ENCODE data around the gene ATP6AP2. TPM values are rescaled to one million over a fixed set of nuclear protein-coding genes. Genes with fewer than 3 reads are reported as not detected.
"Not testable (repeated sequence)": the region's sequence is repeated elsewhere in the genome, so short reads cannot be mapped to it uniquely, and the experiment has no call there.

ATP6AP2 gene
- total RNA-seq, 5 donors from 2014 or later (not counting 1 experiment from before 2014, with no cell fraction given): 62.3 to 92.0 (median 74.1) TPM

DNA sequence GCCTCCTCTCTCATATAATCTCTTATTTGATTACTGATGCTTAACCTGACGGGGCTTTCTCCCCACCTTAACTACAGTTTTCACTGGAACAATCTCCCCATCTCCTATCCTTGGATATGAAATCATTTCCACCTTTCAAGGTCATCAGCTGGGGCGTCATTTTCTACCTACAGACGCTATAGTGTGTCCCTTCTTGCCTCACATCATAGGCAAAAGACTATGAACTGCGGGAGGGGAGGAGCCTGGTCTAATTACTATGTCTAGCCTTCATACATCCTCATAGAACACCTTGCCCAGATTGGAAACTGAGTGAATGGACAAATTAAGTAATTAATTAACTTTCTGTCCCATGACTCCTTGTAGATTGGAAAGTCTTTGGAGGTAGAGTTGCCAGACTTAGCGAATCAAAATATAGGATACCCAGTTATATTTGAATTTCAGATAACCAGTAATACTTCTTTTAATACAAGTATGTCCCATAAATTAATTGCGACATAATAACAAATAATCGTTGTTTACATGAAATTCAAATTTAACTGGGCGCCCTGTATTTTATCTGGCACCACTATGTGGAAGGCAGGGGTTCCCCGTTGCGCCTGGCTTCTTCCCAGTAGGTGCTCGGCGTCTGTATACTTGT, 752 bp upstream of the ATP6AP2 start:
- CTCF ChIA-PET: interaction anchor here (0.9 to 1.4 kb wide), 3 partner anchors 9 to 40 kb away, joined by 4 to 5 read pairs (median 5); no protein-coding TSS in a partner anchor
- Histone ChIP-seq H3K27ac (ENCODE audit: low read length) (peak overlapping the region; percentile 76), H3K36me3 (ENCODE audit: control insufficient read depth in 2 of 2, extremely low read depth in 1 of 2, insufficient read depth in 1 of 2, low read length in 1 of 2) (no peaks in the 10 kb centered on the region), H3K4me1 (ENCODE audit: control insufficient read depth in 1 of 2, extremely low read depth in 1 of 2, insufficient read depth in 2 of 2, low read length in 2 of 2) (peaks cover 2 to 9% of the 10 kb centered on the region in 2 experiments), H3K27me3 (replicated peaks in 1 of 2; ENCODE audit: control insufficient read depth in 2 of 2, extremely low read depth in 1 of 2, insufficient read depth in 2 of 2, low read length in 1 of 2) (no peaks in the 10 kb centered on the region), H3K9me3 (no peaks in the 10 kb centered on the region), H3K4me3 (ENCODE audit: control insufficient read depth in 1 of 2, extremely low read depth in 1 of 2, low read length in 1 of 2) (peak overlapping the region; percentile 67 to 82)
- Mint-ChIP-seq H3K4me3 (peak overlapping the region; percentile 88 to 94 (median 93)), H3K36me3 (no peaks in the 10 kb centered on the region), H3K27ac (peak overlapping the region; percentile 88 to 93), H3K27me3 (peaks cover 0 to 26% of the 10 kb centered on the region in 2 donors), H3K9me3 (no peaks in the 10 kb centered on the region), H3K4me1 (peaks cover 20 to 31% (median 23%) of the 10 kb centered on the region in 3 donors)
- POLR2A ChIA-PET: interaction anchor here in 1 of 2 donors (0.5 kb wide), 1 partner anchor 644 kb away, joined by 4 read pairs; no protein-coding TSS in a partner anchor
- ATAC-seq (replicated peaks in 1 of 4) (peak in 3 of 4 experiments; percentile 40 to 47 (median 41)), DNase-seq (no peak)
- WGBS (ENCODE audit: insufficient coverage): 0% methylated on average over 4 of the region's 12 CpGs

DNA sequence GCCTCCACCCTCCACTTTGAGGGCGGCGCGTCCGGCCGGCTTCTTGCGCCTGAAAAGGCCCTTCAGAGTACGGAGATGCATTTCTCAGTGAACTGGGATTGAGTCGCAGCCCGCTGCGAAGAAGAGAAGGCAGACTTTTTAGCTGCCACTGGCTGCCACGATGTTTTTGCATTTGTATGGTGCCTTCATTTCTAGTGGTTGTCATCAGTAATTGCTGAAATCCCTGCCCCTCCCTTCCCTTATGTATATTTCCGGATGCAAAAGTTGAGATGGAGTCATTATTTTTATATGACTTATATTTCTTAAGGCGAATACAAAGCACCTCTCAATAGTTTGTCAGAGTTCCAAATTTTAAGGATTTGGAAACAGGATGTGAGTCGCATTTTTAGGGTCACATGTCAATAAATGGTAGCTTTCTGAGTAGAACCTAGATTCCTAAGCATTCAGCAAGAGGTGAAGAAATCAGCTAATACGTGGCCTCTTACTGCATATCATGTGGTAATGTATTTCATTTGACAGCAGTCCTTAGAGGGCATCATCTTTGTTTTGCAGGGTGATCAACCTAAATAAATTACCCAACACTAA, 658 bp downstream of the ATP6AP2 start:
- peak overlapping the region in 1 of 2 donors; percentile 82 for H3K4me3 ChIP-seq (ENCODE audit: control insufficient read depth in 1 of 2, extremely low read depth in 1 of 2, low read length in 1 of 2)
- ATAC-seq (replicated peaks in 1 of 4) (peak; percentile 4 to 31 (median 12)), DNase-seq (peak in 21 of 35 experiments; percentile 1 to 53 (median 10))
- Mint-ChIP-seq H3K27me3 (peaks cover 0 to 36% of the 10 kb centered on the region in 2 donors), H3K36me3 (no peaks in the 10 kb centered on the region), H3K27ac (peak overlapping the region in 1 of 2 donors; percentile 55), H3K4me1 (peaks cover 25 to 42% (median 35%) of the 10 kb centered on the region in 3 donors), H3K4me3 (peak overlapping the region; percentile 72 to 94 (median 93)), H3K9me3 (no peaks in the 10 kb centered on the region)
- no peaks in the 10 kb centered on the region for H3K36me3 ChIP-seq (ENCODE audit: control insufficient read depth in 2 of 2, extremely low read depth in 1 of 2, insufficient read depth in 1 of 2, low read length in 1 of 2)
- H3K9me3 ChIP-seq: no peaks in the 10 kb centered on the region
- no peaks in the 10 kb centered on the region for H3K27me3 ChIP-seq (replicated peaks in 1 of 2; ENCODE audit: control insufficient read depth in 2 of 2, extremely low read depth in 1 of 2, insufficient read depth in 2 of 2, low read length in 1 of 2)
- ChIA-PET POLR2A (interaction anchor here in 1 of 2 donors (0.7 kb wide), 1 partner anchor 534 kb away, joined by 4 read pairs; no protein-coding TSS in a partner anchor), CTCF (interaction anchor here (0.6 to 1.4 kb wide), 3 partner anchors 11 to 752 kb away, joined by 3 to 6 read pairs (median 5); no protein-coding TSS in a partner anchor)
- WGBS (ENCODE audit: insufficient coverage): 0% methylated on average over 8 of the region's 15 CpGs
- H3K4me1 ChIP-seq (ENCODE audit: control insufficient read depth in 1 of 2, extremely low read depth in 1 of 2, insufficient read depth in 2 of 2, low read length in 2 of 2): peaks cover 2 to 9% of the 10 kb centered on the region in 2 experiments
- H3K27ac ChIP-seq (ENCODE audit: low read length): peak overlapping the region; percentile 53

DNA sequence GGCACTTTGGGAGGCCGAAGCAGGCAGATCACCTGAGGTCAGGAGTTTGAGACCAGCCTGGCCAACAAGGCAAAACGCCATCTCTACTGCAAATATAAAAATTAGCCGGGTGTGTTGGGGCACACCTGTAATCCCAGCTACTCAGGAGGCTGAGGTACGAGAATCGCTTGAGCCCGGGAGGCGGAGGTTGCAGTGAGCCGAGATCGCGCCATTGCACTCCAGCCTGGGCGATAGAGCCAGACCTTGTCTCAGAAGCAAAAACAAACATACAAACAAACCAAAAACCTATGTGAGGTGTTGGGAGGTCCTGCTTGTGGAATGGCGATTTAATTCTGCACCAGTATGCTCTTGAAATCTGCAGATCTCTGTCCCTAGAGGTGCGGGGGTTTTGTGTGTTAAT, 1.4 kb downstream of the ATP6AP2 start:
- Mint-ChIP-seq H3K4me1 (peaks cover 26 to 46% (median 35%) of the 10 kb centered on the region in 3 donors), H3K4me3 (peak overlapping the region; percentile 72 to 94 (median 93)), H3K27me3 (peaks cover 0 to 36% of the 10 kb centered on the region in 2 donors)
- H3K27me3 ChIP-seq (replicated peaks in 1 of 2; ENCODE audit: control insufficient read depth in 2 of 2, extremely low read depth in 1 of 2, insufficient read depth in 2 of 2, low read length in 1 of 2); H3K27ac ChIP-seq (ENCODE audit: low read length); H3K4me3 ChIP-seq (ENCODE audit: control insufficient read depth in 1 of 2, extremely low read depth in 1 of 2, low read length in 1 of 2); H3K36me3 ChIP-seq (ENCODE audit: control insufficient read depth in 2 of 2, extremely low read depth in 1 of 2, insufficient read depth in 1 of 2, low read length in 1 of 2); H3K27ac Mint-ChIP-seq; H3K9me3 Mint-ChIP-seq; ATAC-seq (replicated peaks in 1 of 4); H3K9me3 ChIP-seq; DNase-seq; H3K4me1 ChIP-seq (ENCODE audit: control insufficient read depth in 1 of 2, extremely low read depth in 1 of 2, insufficient read depth in 2 of 2, low read length in 2 of 2); H3K36me3 Mint-ChIP-seq; POLR2A ChIA-PET: not testable (repeated sequence)
- WGBS (ENCODE audit: insufficient coverage): no CpG with 5 or more reads among the region's 13 CpGs
- CTCF ChIA-PET: interaction anchor here in 1 of 2 donors (0.8 kb wide), 1 partner anchor 38 kb away, joined by 3 read pairs; no protein-coding TSS in a partner anchor

DNA sequence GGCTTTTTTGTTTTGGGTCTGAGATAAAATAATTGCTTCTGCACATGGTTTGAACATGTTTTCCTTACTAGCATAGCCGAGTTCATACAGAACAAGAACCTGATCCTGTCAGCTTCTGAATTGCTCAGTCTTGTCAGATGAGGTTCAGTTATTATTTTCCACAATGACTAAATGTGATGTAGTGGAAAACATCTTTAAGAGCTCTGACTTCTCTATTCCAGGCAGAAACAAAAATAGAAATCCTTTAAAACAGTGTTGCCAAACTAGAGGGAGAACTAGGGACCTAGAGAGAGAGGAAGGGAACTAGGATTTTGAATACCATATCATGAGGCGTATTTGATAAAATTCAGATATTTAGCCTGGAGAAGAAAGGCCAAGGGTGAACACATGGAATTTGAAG, 2.0 kb downstream of the ATP6AP2 start:
- Histone ChIP-seq H3K4me3 (ENCODE audit: control insufficient read depth in 1 of 2, extremely low read depth in 1 of 2, low read length in 1 of 2) (no peak overlapping the region), H3K9me3 (no peaks in the 10 kb centered on the region), H3K4me1 (ENCODE audit: control insufficient read depth in 1 of 2, extremely low read depth in 1 of 2, insufficient read depth in 2 of 2, low read length in 2 of 2) (peaks cover 3 to 9% of the 10 kb centered on the region in 2 experiments), H3K27me3 (replicated peaks in 1 of 2; ENCODE audit: control insufficient read depth in 2 of 2, extremely low read depth in 1 of 2, insufficient read depth in 2 of 2, low read length in 1 of 2) (no peaks in the 10 kb centered on the region), H3K36me3 (ENCODE audit: control insufficient read depth in 2 of 2, extremely low read depth in 1 of 2, insufficient read depth in 1 of 2, low read length in 1 of 2) (no peaks in the 10 kb centered on the region), H3K27ac (ENCODE audit: low read length) (no peak overlapping the region)
- ChIA-PET CTCF (no interaction called here), POLR2A (no interaction called here)
- H3K4me3 Mint-ChIP-seq: peak overlapping the region; percentile 24 to 94 (median 53)
- peaks cover 26 to 52% (median 42%) of the 10 kb centered on the region in 3 donors for H3K4me1 Mint-ChIP-seq
- no peaks in the 10 kb centered on the region for H3K36me3 Mint-ChIP-seq
- no CpG with 5 or more reads among the region's 2 CpGs for WGBS (ENCODE audit: insufficient coverage)
- no peaks in the 10 kb centered on the region for H3K9me3 Mint-ChIP-seq
- no peak overlapping the region for H3K27ac Mint-ChIP-seq
- no peak for ATAC-seq (replicated peaks in 1 of 4)
- no peak for DNase-seq
- peaks cover 0 to 36% of the 10 kb centered on the region in 2 donors for H3K27me3 Mint-ChIP-seq

DNA sequence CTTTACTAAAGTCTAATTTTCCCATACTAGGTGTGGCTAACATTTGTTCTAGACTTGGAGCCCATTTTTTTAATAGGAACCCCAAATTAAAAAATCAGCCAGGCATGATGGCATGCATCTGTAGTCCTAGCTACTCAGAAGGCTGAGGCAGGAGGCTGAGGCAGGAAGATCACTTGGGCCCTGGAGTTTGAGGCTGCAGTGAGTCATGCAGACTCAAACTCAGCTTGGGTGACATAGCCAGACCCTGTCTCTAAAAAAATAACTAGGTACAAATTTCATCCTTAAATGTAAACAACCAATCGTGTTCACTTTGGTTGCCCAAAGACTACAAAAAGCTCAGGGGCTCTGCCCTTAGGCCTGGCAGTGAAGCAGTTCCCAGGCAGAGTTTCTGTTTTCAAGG, 6.9 kb downstream of the ATP6AP2 start:
- H3K9me3 ChIP-seq; DNase-seq; H3K4me3 ChIP-seq (ENCODE audit: control insufficient read depth in 1 of 2, extremely low read depth in 1 of 2, low read length in 1 of 2); H3K27me3 ChIP-seq (replicated peaks in 1 of 2; ENCODE audit: control insufficient read depth in 2 of 2, extremely low read depth in 1 of 2, insufficient read depth in 2 of 2, low read length in 1 of 2); H3K9me3 Mint-ChIP-seq; CTCF ChIA-PET; H3K27ac ChIP-seq (ENCODE audit: low read length); H3K4me3 Mint-ChIP-seq; H3K36me3 Mint-ChIP-seq: not testable (repeated sequence)
- Histone ChIP-seq H3K36me3 (ENCODE audit: control insufficient read depth in 2 of 2, extremely low read depth in 1 of 2, insufficient read depth in 1 of 2, low read length in 1 of 2) (peaks cover 0 to 12% of the 10 kb centered on the region in 2 donors), H3K4me1 (ENCODE audit: control insufficient read depth in 1 of 2, extremely low read depth in 1 of 2, insufficient read depth in 2 of 2, low read length in 2 of 2) (peaks cover 12 to 13% of the 10 kb centered on the region in 2 experiments)
- Mint-ChIP-seq H3K27me3 (peaks cover 0 to 26% of the 10 kb centered on the region in 2 donors), H3K27ac (peak overlapping the region in 1 of 2 donors; percentile 2), H3K4me1 (peaks cover 43 to 60% (median 58%) of the 10 kb centered on the region in 3 donors)
- POLR2A ChIA-PET: interaction anchor here in 1 of 2 donors (0.6 kb wide), 1 partner anchor 53 kb away, joined by 9 read pairs; no protein-coding TSS in a partner anchor
- ATAC-seq (replicated peaks in 1 of 4): peak in 3 of 4 experiments; percentile 38 to 46 (median 43)
- WGBS (ENCODE audit: insufficient coverage): no CpG with 5 or more reads among the region's 1 CpG

DNA sequence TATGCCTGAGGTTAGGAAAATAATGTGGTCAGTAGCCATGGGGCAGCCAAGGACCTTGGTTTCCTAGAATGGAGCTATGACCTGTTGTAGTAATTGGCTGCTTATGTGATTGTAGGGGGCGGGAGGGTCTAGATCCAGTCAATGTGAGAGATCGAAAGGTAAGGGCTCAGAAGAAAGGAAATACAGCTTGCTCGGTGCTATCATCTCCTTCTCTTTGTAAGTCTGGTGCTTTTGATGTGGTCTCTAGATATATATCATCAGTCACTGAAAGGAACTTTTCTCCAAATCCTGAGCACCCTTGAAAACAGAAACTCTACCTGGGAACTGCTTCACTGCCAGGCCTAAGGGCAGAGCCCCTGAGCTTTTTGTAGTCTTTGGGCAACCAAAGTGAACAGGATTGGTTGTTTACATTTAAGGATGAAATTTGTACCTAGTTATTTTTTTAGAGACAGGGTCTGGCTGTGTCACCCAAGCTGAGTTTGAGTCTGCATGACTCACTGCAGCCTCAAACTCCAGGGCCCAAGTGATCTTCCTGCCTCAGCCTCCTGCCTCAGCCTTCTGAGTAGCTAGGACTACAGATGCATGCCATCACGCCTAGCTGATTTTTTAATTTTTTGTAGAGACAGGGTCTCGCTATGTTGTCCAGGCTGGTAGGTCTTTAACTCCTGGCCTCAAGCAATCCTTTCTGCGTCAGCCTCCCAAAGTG, 9.0 kb downstream of the ATP6AP2 start:
- H3K4me3 ChIP-seq (ENCODE audit: control insufficient read depth in 1 of 2, extremely low read depth in 1 of 2, low read length in 1 of 2); H3K27me3 ChIP-seq (replicated peaks in 1 of 2; ENCODE audit: control insufficient read depth in 2 of 2, extremely low read depth in 1 of 2, insufficient read depth in 2 of 2, low read length in 1 of 2); H3K27ac ChIP-seq (ENCODE audit: low read length); H3K9me3 Mint-ChIP-seq; H3K9me3 ChIP-seq: not testable (repeated sequence)
- POLR2A ChIA-PET: interaction anchor here in 1 of 2 donors (0.6 kb wide), 1 partner anchor 641 kb away, joined by 4 read pairs; no protein-coding TSS in a partner anchor
- H3K27me3 Mint-ChIP-seq: peaks cover 0 to 14% of the 10 kb centered on the region in 2 donors
- ATAC-seq (replicated peaks in 1 of 4): peak; percentile 91 to 98 (median 94)
- H3K4me3 Mint-ChIP-seq: peak overlapping the region in 2 of 3 donors; percentile 14 to 47
- H3K4me1 Mint-ChIP-seq: peaks cover 31 to 50% (median 46%) of the 10 kb centered on the region in 3 donors
- Histone ChIP-seq H3K36me3 (ENCODE audit: control insufficient read depth in 2 of 2, extremely low read depth in 1 of 2, insufficient read depth in 1 of 2, low read length in 1 of 2) (peaks cover 0 to 17% of the 10 kb centered on the region in 2 donors), H3K4me1 (ENCODE audit: control insufficient read depth in 1 of 2, extremely low read depth in 1 of 2, insufficient read depth in 2 of 2, low read length in 2 of 2) (peaks cover 12 to 13% of the 10 kb centered on the region in 2 experiments)
- peak overlapping the region; percentile 24 to 73 for H3K27ac Mint-ChIP-seq
- peaks cover 16% of the 10 kb centered on the region for H3K36me3 Mint-ChIP-seq
- 80% methylated on average over 1 of the region's 6 CpGs for WGBS (ENCODE audit: insufficient coverage)
- CTCF ChIA-PET: interaction anchor here (1.0 to 1.4 kb wide), 2 partner anchors 46 to 51 kb away, joined by 3 to 5 read pairs; no protein-coding TSS in a partner anchor
- peak in 6 of 35 experiments; percentile 1 to 57 (median 6) for DNase-seq

Measured in T-cell (primary cell).